Right ventricle myocardium inferior (tissue), 1 donor: ENCODE results near the gene IDE. TPM values are rescaled to one million over a fixed set of nuclear protein-coding genes. Genes with fewer than 3 reads are reported as not detected.
A peak's percentile ranks its signal among the peaks of the same experiment; 100 is the strongest.
"Not testable (repeated sequence)": the region's sequence is repeated elsewhere in the genome, so short reads cannot be mapped to it uniquely, and the experiment has no call there.

ENCODE experiments used
- ATAC-seq: fragments of 200-7000 bp; cut with Tn5 transposase; one replicate; pipeline ENCODE4 v1.9.1; 2020; ENCODE audit warnings: mild to moderate bottlenecking, moderate library complexity
- DNase-seq: peaks from one replicate; pipeline ENCODE4 v3.0.0; 2021; ENCODE audit errors: missing footprints
- intact Hi-C: fragments of 100-400 bp; cut with DNase I; formaldehyde crosslinking; loops from one replicate; pipeline ENCODE4 v1.11.0; 2022
- long read RNA-seq: library from polyadenylated mRNA; unstranded; transcript quantifications from one replicate; pipeline ENCODE4 v2.0.0, GENCODE V29; 2021
- total RNA-seq: library from RNA; stranded (reverse); fragmentation: NEBNext Ultra II Directional; extraction: Animal tissue kit (Norgen Biotek cat#: 25700); gene quantifications from one replicate; pipeline ENCODE4 v1.2.1, GENCODE V29; 2021
- donor health status: DM: no; HTN: yes; CAD: no; lungs with severe emphysema.

Gene IDE
- total RNA-seq, result 49.9 TPM
- long read RNA-seq, full-length matches to known transcripts, result 26 of 37 reads
- long read RNA-seq, partial matches to known transcripts, result 8 of 37 reads
- long read RNA-seq, other reads (novel, unspliced or antisense), result 3 of 37 reads

- peak; percentile 98 for ATAC-seq
- intact Hi-C loops, result loop anchor here (1.0 kb wide), 2 partner anchors 17 to 57 kb away; no protein-coding TSS in a partner anchor
Observed at GRCh38 chr10:92573798-92574547, at the start of gene IDE. Gene IDE, minus strand, starts transcription at chr10:92574093. Its CDS starts 74 bp downstream, at chr10:92574019.

GRCh38 chr10:92619368-92619767 is 45.5 kb upstream of the IDE start:
- no peak for DNase-seq
- ATAC-seq, result no peak
- intact Hi-C loops, result no loop called here

More at GRCh38 chr10:92573798-92574547, at the start of gene IDE:
- DNase-seq, result peak; percentile 95

GRCh38 chr10:92615515-92615914 is 41.6 kb upstream of the IDE start:
- intact Hi-C loops, result no loop called here
- DNase-seq (no peak), ATAC-seq (no peak)

GRCh38 chr10:92604841-92605240 is 30.9 kb upstream of the IDE start:
- ATAC-seq, result no peak
- no peak for DNase-seq
- intact Hi-C loops, result no loop called here

DNA sequence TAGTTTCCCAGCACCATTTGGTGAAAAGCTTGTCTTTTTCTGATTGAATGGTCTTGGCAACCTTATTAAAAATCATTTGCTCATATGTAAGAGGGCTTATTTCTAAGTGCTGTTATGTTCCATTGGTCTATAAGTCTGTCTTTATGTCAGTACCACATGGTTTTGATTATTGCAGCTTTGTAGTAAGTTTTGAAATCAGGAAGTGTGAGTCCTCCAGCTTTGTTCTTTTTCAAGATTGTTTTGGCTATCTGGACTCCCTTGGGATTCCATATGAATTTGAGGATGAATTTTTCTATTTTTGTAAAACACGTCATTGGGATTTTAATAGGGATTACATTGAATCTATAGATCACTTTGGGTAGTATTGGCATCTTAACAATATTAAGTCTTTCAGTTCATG is 24.4 kb upstream of the IDE start:
- DNase-seq (no peak), ATAC-seq (no peak)
- intact Hi-C loops, result no loop called here

DNA sequence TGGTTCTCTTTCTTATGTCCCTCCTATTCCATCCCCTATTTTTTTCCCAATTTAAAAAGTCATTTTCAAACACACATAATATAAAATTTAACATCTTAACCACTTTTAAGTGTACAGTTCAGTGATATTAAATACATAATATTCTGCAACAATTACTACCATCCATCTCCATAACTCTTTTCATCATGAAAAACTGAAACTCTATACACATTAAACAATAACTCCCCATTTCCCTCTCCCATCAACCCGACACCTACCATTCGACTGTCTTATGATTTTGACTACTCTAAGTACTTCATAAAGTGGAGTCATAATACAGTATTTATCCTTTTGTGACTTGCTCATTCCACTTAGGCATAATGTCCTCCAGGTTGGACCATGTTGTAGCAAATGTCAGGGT is 21.6 kb upstream of the IDE start:
- intact Hi-C loops, result no loop called here
- DNase-seq, result no peak
- no peak for ATAC-seq

GRCh38 chr10:92593619-92594588 is 20.0 kb upstream of the IDE start:
- no peak for ATAC-seq
- intact Hi-C loops, result loop anchor here (5.0 kb wide), 3 partner anchors 98 to 288 kb away; no protein-coding TSS in a partner anchor
- no peak for DNase-seq

- ATAC-seq, result peak; percentile 97
- intact Hi-C loops, result loop anchor here (5.0 kb wide), 3 partner anchors 99 to 289 kb away; no protein-coding TSS in a partner anchor
- DNase-seq, result peak; percentile 100
Observed at GRCh38 chr10:92592761-92593618, 19.1 kb upstream of the IDE start, which contains the start of gene KIF11. Gene KIF11, plus strand, starts transcription at chr10:92593130. Its CDS starts 246 bp downstream, at chr10:92593376.

DNA sequence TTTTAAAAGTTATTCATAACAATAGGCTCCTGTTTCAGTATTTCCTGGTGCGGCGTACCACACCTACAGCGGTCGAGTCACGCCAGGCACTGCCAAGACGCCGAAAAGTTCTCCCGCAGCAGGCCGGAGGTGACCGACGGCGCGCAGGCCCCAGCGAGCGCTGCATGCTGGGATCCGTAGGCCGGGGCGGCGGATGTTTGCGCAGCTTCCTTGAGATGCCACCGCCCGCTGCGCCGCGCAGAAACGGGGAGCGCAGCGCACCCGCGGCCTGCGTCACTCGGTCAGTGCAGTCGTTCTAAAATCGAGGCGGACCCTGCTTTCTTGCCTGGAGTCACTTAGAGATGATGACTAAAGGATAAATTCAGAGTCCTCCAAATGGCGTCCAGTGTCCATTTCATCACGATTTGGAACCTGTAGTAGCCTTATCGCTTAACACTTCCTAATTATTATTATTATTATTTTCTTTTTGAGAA is 17.7 kb upstream of the IDE start:
- intact Hi-C loops, result loop anchor here (1.0 to 5.0 kb wide), 4 partner anchors 17 to 291 kb away; partner anchors contain the start of gene IDE
- DNase-seq, result peak; percentile 97
- ATAC-seq, result peak; percentile 95

DNA sequence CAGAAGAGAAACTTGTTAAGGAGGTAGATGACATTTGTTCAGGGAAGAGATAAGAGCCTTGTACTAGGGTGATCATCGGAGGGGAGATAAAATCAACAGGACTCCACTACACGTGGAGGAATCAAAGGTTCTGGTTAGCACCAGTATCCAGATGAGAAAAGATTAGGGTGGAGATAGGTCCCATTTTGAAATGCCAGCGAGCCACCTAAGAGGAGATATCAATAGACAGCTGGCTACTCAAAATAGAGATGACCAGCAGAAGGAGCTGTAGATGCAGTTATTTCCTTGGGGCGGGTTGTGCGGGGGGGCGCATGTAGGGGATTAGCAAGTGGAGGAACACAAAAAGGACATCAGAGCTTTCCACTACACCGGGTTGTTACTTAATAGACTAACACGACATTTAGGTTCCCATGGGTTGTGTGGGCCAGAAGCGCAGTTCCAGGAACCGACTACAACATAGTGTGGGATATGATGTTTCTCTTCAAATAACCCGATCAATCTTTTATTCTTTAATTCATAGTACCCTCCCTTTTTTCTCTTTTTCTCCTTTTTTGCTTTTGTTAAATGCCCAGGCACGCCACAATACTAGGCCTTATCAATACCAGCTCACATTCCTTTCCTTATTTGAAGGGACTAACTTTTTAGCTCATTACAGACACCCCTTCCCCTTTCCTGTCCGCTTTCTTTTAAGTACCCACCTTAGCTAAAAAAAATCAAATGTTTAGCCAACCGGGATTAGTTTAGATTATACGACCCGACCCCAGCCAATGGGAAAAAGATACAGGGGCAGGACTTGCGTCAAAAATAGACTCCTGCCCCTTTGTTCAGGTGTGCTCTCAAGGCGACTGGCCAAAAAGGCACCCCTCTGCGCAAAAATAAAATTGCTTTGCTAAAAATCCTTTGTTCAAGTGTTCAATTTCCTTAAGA is 17.0 kb upstream of the IDE start:
- no peak for DNase-seq
- ATAC-seq, result no peak
- intact Hi-C loops, result loop anchor here (1.0 to 5.0 kb wide), 4 partner anchors 17 to 291 kb away; partner anchors contain the start of gene IDE

DNA sequence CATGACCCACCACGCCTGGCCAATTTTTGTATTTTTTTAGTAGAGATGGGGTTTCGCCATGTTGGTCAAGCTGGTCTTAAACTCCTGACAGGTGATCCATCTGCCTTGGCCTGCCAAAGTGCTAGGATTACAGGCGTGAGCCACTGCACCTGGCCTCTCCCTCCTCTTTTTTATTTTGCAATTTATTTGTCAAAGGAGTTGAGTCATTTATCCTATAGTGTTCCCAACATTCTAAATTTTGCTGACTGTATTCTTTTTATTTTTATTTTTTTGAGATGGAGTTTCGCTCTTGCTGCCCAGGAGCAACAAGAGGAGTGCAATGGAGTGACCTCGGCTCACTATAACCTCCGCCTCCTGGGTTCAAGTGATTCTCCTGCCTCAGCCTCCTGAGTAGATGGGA is 8.5 kb upstream of the IDE start:
- ATAC-seq, DNase-seq, intact Hi-C loops: not testable (repeated sequence)

DNA sequence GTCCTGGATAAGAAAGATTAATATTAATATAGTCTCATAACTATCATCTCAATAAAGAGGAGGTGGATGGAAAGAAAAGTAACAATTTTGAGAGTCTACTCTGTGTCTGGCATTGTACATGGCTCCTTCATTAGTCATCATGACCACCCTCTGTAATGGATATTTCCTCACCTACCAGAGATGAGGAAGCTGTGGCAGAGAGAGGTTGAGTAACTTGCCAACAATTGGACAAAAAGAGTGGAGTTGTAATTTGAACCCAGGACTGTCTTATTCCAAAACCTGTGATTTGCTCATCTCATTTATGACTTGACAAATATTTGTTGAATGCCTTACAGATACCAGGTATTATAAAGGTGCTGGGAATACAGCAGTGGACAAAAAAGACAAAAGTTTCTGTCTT is 2.1 kb upstream of the IDE start:
- ATAC-seq, result no peak
- intact Hi-C loops, result no loop called here
- DNase-seq, result no peak

DNA sequence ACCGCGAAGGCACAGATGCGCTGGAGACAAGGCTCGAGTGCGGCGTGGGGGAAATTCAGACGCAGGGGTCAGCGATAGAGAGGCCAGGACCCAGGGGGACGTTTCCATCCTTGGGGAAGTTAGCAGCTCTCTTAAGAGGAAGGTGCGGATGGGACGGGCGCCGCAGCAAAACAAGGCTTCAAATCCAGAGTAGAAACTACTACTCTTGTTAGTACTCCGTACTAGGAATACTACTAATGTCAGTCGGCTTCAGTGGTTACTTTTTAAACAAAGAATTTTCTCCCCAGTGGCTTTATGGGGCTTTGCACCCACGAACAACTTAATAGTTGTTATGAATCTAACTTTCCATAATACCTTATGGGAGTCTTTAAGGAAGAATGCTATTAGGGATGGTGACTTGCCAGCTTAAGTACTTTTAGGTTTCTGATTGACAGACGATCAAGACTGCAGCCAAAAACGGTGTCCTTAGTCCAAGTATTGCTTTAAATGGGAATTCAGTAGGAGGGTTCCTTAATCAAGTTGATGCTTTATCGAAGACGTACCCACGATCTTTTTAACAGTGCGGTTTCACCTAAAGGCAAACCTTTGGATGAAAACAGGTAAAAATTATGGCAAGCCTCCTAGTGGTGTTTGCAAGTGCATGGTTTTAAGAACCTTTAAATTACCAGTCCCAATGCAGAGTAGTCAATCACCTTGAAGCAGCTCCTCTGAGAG is 812 bp upstream of the IDE start:
- ATAC-seq (no peak), DNase-seq (no peak)
- intact Hi-C loops, result loop anchor here (1.0 kb wide), 2 partner anchors 17 to 57 kb away; no protein-coding TSS in a partner anchor

- intact Hi-C loops, result no loop called here
- ATAC-seq (peak; percentile 44), DNase-seq (no peak)
Observed at GRCh38 chr10:92573091-92573797, 649 bp downstream of the IDE start.

DNA sequence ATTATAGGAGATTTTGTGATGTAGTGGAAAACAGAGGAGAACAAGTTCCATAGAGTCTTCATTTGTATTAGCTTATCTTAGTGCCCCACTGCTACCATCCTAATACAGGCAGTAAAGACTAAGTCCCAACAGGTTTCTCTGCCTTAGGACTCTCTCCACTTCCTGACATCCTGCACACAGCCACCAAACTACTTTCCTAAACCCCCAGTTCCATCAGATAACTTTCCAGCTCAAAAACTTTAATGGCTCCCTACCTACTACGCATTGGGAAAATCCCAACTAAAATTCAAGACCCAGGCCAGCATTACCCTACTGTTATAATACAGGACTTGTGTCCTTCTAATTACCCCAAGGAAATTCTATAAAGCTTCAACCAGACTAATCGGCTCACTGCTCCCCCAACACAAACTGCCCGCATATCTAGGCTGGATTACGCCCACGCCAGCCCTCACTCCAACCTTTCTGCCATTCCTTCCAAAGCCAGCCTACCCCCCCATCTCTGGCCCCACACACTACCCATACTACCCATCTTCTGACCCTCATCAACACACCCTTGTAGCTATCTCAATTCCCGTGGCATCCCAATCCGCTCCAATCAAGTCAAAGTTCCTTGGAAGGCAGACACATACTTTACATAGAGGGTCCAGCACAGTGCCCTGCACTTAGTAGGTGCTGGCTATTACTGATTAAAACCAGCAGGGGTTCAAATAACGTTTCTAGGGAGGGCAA is 1.4 kb downstream of the IDE start:
- intact Hi-C loops, result no loop called here
- no peak for ATAC-seq

More for the DNA sequence above, 1.4 kb downstream of the IDE start:
- no peak for DNase-seq
